Natural killer cell (primary cell): Measurements from ENCODE around the gene CEMIP. TPM values are rescaled to one million over a fixed set of nuclear protein-coding genes. Genes with fewer than 3 reads are reported as not detected.

ENCODE experiments used
- ATAC-seq, 3 donors: fragments of 150-1000 bp in 2 of 3; fragments of 200-7000 bp in 1 of 3; cut with Tn5 transposase; 1 replicate in 1 of 3; 2 replicates in 2 of 3; pipeline ENCODE4 v1.10.0; 2021; ENCODE audit warnings: mild to moderate bottlenecking in 2 of 3, moderate library complexity in 2 of 3
- DNase-seq, 2 donors: peaks; one replicate each; pipeline versions ENCODE4 v3.0.0 to v3.0.0-alpha.2; 2013 to 2021; ENCODE audit warnings: mixed read lengths in 1 of 2
- H3K27ac ChIP-seq: one replicate; pipeline ENCODE4 v1.5.1; 2013; ENCODE audit warnings: mild to moderate bottlenecking, low read length
- H3K27me3 ChIP-seq: one replicate; pipeline ENCODE4 v1.6.1; 2013; ENCODE audit warnings: low read length; ENCODE audit not compliant: control insufficient read depth, insufficient read depth
- H3K36me3 ChIP-seq: one replicate; pipeline ENCODE4 v1.6.1; 2013; ENCODE audit warnings: low read length; ENCODE audit not compliant: control insufficient read depth, insufficient read depth
- H3K4me1 ChIP-seq: one replicate; pipeline ENCODE4 v1.6.1; 2013; ENCODE audit warnings: low read length; ENCODE audit not compliant: control insufficient read depth, insufficient read depth
- H3K4me3 ChIP-seq: one replicate; pipeline ENCODE4 v1.5.1; 2013; ENCODE audit warnings: low read length
- H3K9me3 ChIP-seq: one replicate; pipeline ENCODE4 v1.6.1; 2013; ENCODE audit warnings: low read length; ENCODE audit not compliant: control insufficient read depth, insufficient read depth
- H3K27ac Mint-ChIP-seq, 2 donors: one replicate each; pipeline ENCODE4 v1.8.0; 2022; ENCODE audit warnings: mild to moderate bottlenecking in 2 of 2, mixed read lengths in 2 of 2, moderate library complexity in 1 of 2
- H3K27me3 Mint-ChIP-seq, 2 donors: one replicate each; pipeline ENCODE4 v1.8.0; 2022; ENCODE audit warnings: low read depth in 2 of 2, mixed read lengths in 2 of 2
- H3K36me3 Mint-ChIP-seq: one replicate; pipeline ENCODE4 v1.8.0; 2022; ENCODE audit warnings: mixed read lengths
- H3K4me1 Mint-ChIP-seq, 2 donors: one replicate each; pipeline ENCODE4 v1.8.0; 2022; ENCODE audit warnings: mixed read lengths in 2 of 2
- H3K4me3 Mint-ChIP-seq: one replicate; pipeline ENCODE4 v1.8.0; 2022; ENCODE audit warnings: mild to moderate bottlenecking, moderate library complexity, mixed read lengths
- H3K9me3 Mint-ChIP-seq, 2 donors: one replicate each; pipeline ENCODE4 v1.8.0; 2022; ENCODE audit warnings: mixed read lengths in 2 of 2
- WGBS: methylation state at CpG from one replicate; pipeline ENCODE4 v1.1.7; 2013; ENCODE audit warnings: missing lambda C conversion rate; ENCODE audit not compliant: insufficient coverage; 5-methylcytosine and 5-hydroxymethylcytosine counted together
- intact Hi-C: fragments of 100-400 bp; cut with micrococcal nuclease; formaldehyde crosslinking; loops from one replicate; pipeline ENCODE4 v1.14.2; 2022
- total RNA-seq, 4 donors: library from RNA; stranded (reverse); fragments of 120-200 nt in 1 of 4; gene quantifications; one replicate each; pipeline versions ENCODE4 v1.2.3 to v1.2.4, GENCODE V29; 2013 to 2022
- TF ChIP-seq, protein P1 (sequence below): fragments of 200-600 bp; IDR thresholded peaks from one replicate; pipeline ENCODE4 v1.8.0; 2022; ENCODE audit warnings: antibody characterized with exemption

Gene CEMIP
- total RNA-seq, 3 donors from 2014 or later (not counting 1 experiment from before 2014, with no cell fraction given), result 0.07 to 0.82 TPM; not detected in 1

GRCh38 chr15:80913541-80913940 is 134.4 kb downstream of the CEMIP start:
- no peak overlapping the region for H3K27ac Mint-ChIP-seq
- DNase-seq, result no peak
- no peak for ATAC-seq

DNA sequence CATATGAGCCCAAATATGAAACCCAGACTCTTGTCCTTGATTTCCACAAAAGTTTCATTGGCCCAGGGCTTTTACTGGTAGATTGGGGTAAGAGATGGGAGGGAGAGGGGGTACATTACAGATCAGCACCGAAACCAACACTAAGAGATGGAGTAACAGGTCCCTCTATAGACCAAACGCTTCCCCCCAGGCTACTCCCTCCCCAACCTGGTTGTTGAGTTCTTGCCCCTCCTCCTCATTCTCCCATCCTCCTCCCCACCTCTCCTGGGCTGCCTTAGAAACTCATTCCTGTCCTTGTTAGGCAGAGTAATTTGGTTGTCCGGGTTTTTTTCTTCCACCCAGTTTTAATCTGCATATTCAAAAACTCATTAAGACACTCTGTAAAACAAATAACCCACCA is 136.3 kb downstream of the CEMIP start:
- Histone ChIP-seq H3K9me3 (no peaks in the 10 kb centered on the region), H3K27me3 (no peaks in the 10 kb centered on the region), H3K36me3 (no peaks in the 10 kb centered on the region), H3K4me1 (peaks cover 9% of the 10 kb centered on the region), H3K4me3 (no peak overlapping the region), H3K27ac (no peak overlapping the region)
- WGBS, result 100% methylated on average over 3 of the region's 3 CpGs
- intact Hi-C loops, result no loop called here
- H3K27ac Mint-ChIP-seq, result no peak overlapping the region
- H3K4me1 Mint-ChIP-seq, result peaks cover 35 to 39% of the 10 kb centered on the region in 2 donors
- no peak overlapping the region for H3K4me3 Mint-ChIP-seq
- ATAC-seq, result no peak
- no peaks in the 10 kb centered on the region for H3K36me3 Mint-ChIP-seq
- TF ChIP-seq, protein P1, sequence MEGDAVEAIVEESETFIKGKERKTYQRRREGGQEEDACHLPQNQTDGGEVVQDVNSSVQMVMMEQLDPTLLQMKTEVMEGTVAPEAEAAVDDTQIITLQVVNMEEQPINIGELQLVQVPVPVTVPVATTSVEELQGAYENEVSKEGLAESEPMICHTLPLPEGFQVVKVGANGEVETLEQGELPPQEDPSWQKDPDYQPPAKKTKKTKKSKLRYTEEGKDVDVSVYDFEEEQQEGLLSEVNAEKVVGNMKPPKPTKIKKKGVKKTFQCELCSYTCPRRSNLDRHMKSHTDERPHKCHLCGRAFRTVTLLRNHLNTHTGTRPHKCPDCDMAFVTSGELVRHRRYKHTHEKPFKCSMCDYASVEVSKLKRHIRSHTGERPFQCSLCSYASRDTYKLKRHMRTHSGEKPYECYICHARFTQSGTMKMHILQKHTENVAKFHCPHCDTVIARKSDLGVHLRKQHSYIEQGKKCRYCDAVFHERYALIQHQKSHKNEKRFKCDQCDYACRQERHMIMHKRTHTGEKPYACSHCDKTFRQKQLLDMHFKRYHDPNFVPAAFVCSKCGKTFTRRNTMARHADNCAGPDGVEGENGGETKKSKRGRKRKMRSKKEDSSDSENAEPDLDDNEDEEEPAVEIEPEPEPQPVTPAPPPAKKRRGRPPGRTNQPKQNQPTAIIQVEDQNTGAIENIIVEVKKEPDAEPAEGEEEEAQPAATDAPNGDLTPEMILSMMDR, result no peak
- H3K9me3 Mint-ChIP-seq, result no peaks in the 10 kb centered on the region
- DNase-seq, result no peak
- no peaks in the 10 kb centered on the region for H3K27me3 Mint-ChIP-seq

More at GRCh38 chr15:80913541-80913940, 134.4 kb downstream of the CEMIP start:
- H3K27me3 Mint-ChIP-seq, result no peaks in the 10 kb centered on the region
- Histone ChIP-seq H3K4me3 (no peak overlapping the region), H3K27me3 (no peaks in the 10 kb centered on the region), H3K4me1 (no peaks in the 10 kb centered on the region), H3K27ac (no peak overlapping the region), H3K36me3 (no peaks in the 10 kb centered on the region), H3K9me3 (no peaks in the 10 kb centered on the region)
- intact Hi-C loops, result no loop called here
- H3K4me1 Mint-ChIP-seq, result peaks cover 22 to 30% of the 10 kb centered on the region in 2 donors
- no peaks in the 10 kb centered on the region for H3K9me3 Mint-ChIP-seq
- H3K36me3 Mint-ChIP-seq, result no peaks in the 10 kb centered on the region
- TF ChIP-seq, protein P1, result no peak
- 97% methylated on average over 5 of the region's 5 CpGs for WGBS
- H3K4me3 Mint-ChIP-seq, result no peak overlapping the region

- no peak for DNase-seq
- TF ChIP-seq, protein P1, result no peak
Measured at GRCh38 chr15:80916056-80916455, 136.9 kb downstream of the CEMIP start.

GRCh38 chr15:80918196-80918783 is 139.1 kb downstream of the CEMIP start:
- Mint-ChIP-seq H3K9me3 (no peaks in the 10 kb centered on the region), H3K27ac (no peak overlapping the region), H3K4me3 (no peak overlapping the region), H3K36me3 (no peaks in the 10 kb centered on the region), H3K27me3 (no peaks in the 10 kb centered on the region), H3K4me1 (peaks cover 37% of the 10 kb centered on the region in 2 donors)
- TF ChIP-seq, protein P1, result no peak
- intact Hi-C loops, result no loop called here
- no peaks in the 10 kb centered on the region for H3K27me3 ChIP-seq
- 86% methylated on average over 5 of the region's 5 CpGs for WGBS
- H3K36me3 ChIP-seq, result no peaks in the 10 kb centered on the region
- ATAC-seq (no peak), DNase-seq (no peak)
- H3K4me1 ChIP-seq, result peaks cover 17% of the 10 kb centered on the region
- H3K27ac ChIP-seq, result no peak overlapping the region
- H3K9me3 ChIP-seq, result no peaks in the 10 kb centered on the region
- H3K4me3 ChIP-seq, result no peak overlapping the region

More at GRCh38 chr15:80916056-80916455, 136.9 kb downstream of the CEMIP start:
- Histone ChIP-seq H3K27ac (no peak overlapping the region), H3K9me3 (no peaks in the 10 kb centered on the region), H3K36me3 (no peaks in the 10 kb centered on the region), H3K4me1 (peaks cover 15% of the 10 kb centered on the region), H3K4me3 (no peak overlapping the region), H3K27me3 (no peaks in the 10 kb centered on the region)
- Mint-ChIP-seq H3K36me3 (no peaks in the 10 kb centered on the region), H3K9me3 (no peaks in the 10 kb centered on the region), H3K27ac (no peak overlapping the region), H3K4me3 (no peak overlapping the region), H3K27me3 (no peaks in the 10 kb centered on the region), H3K4me1 (peaks cover 39% of the 10 kb centered on the region in 2 donors)
- intact Hi-C loops, result no loop called here
- ATAC-seq, result no peak
- WGBS, result 74% methylated on average over 7 of the region's 7 CpGs
